HG03103 (cell line): Measurements from ENCODE around the gene NKAP.

Experiments used
- ATAC-seq: cut with Tn5 transposase; IDR thresholded peaks from one replicate; pipeline ENCODE4 v1.9.1; 2021; ENCODE audit warnings: low read depth; ENCODE audit not compliant: unreplicated experiment

Gene NKAP

GRCh38 chrX:119871599-119872395, 71.8 kb downstream of the NKAP start, which contains the start of the genes NDUFA1 and RNF113A:
Gene NDUFA1, plus strand, starts transcription at chrX:119871832. Its CDS starts 80 bp downstream, at chrX:119871912.
Gene RNF113A, minus strand, starts transcription at chrX:119871733. Its CDS starts 120 bp downstream, at chrX:119871613.
- peak; percentile 93 for ATAC-seq

GRCh38 chrX:119871245-119871598, 72.3 kb downstream of the NKAP start:
- ATAC-seq = peak; percentile 30
